Measurements from ENCODE around the gene STK4. TPM values are rescaled to one million over a fixed set of nuclear protein-coding genes. Genes with fewer than 3 reads are reported as not detected.

STK4 gene
- total RNA-seq, 4 donors from 2014 or later = 27.7 to 128 (median 42.9) TPM

DNA sequence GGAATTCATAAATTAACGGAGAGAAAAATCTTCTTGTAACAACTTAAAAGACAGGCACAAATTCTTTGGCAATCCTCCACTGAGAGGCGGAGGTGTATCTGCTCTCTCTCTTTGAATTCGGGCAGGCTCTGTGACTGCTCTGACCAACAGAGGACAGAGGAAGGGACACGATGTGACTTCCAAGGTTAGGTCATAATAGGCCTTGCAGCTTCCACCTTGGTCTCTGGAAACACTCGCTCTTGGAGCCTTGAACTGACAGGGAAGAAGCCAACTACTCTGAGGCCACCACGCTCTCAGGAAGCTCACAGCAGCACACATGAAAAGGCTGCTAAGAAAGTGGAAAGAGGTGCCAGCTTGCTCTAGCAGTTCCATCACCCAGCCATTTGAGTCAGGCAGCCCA is 21.1 kb upstream of the STK4 start:
- Histone ChIP-seq H3K4me3 (no peak overlapping the region), H3K36me3 (peaks cover 0 to 96% (median 0%) of the 10 kb centered on the region in 3 donors), H3K27me3 (no peaks in the 10 kb centered on the region), H3K4me1 (no peaks in the 10 kb centered on the region), H3K9me3 (no peaks in the 10 kb centered on the region), H3K27ac (no peak overlapping the region)
- TF ChIP-seq POLR2A (IDR thresholded peaks at IDR 0.05) (no peak), CTCF (IDR thresholded peaks at IDR 0.05) (no peak)
- no peak for DNase-seq

- no peaks in the 10 kb centered on the region for H3K27me3 ChIP-seq
- no peaks in the 10 kb centered on the region for H3K9me3 ChIP-seq
- no peak for TF ChIP-seq POLR2A (IDR thresholded peaks at IDR 0.05)
- TF ChIP-seq CTCF (IDR thresholded peaks at IDR 0.05) = no peak
- DNase-seq = no peak
- peaks cover 0 to 99% (median 0%) of the 10 kb centered on the region in 3 donors for H3K36me3 ChIP-seq
- no peak overlapping the region for H3K27ac ChIP-seq
- H3K4me1 ChIP-seq = no peaks in the 10 kb centered on the region
- no peak overlapping the region for H3K4me3 ChIP-seq
Measured at GRCh38 chr20:44946271-44946852, 19.9 kb upstream of the STK4 start.

GRCh38 chr20:44948107-44948506 is 18.2 kb upstream of the STK4 start:
- TF ChIP-seq POLR2A (IDR thresholded peaks at IDR 0.05) (no peak), CTCF (IDR thresholded peaks at IDR 0.05) (no peak)
- peaks cover 0 to 91% (median 0%) of the 10 kb centered on the region in 3 donors for H3K36me3 ChIP-seq

GRCh38 chr20:44948513-44948912 is 17.8 kb upstream of the STK4 start:
- TF ChIP-seq CTCF (IDR thresholded peaks at IDR 0.05) (no peak), POLR2A (IDR thresholded peaks at IDR 0.05) (no peak)
- DNase-seq = no peak
- Histone ChIP-seq H3K4me3 (no peak overlapping the region), H3K27ac (no peak overlapping the region), H3K4me1 (no peaks in the 10 kb centered on the region), H3K9me3 (no peaks in the 10 kb centered on the region), H3K27me3 (no peaks in the 10 kb centered on the region), H3K36me3 (peaks cover 0 to 91% (median 0%) of the 10 kb centered on the region in 3 donors)

More at GRCh38 chr20:44948107-44948506, 18.2 kb upstream of the STK4 start:
- H3K27ac ChIP-seq = no peak overlapping the region
- H3K4me3 ChIP-seq = no peak overlapping the region
- no peak for DNase-seq
- H3K4me1 ChIP-seq = no peaks in the 10 kb centered on the region
- no peaks in the 10 kb centered on the region for H3K9me3 ChIP-seq
- H3K27me3 ChIP-seq = no peaks in the 10 kb centered on the region

GRCh38 chr20:44950368-44950767 is 15.9 kb upstream of the STK4 start:
- Histone ChIP-seq H3K4me3 (no peak overlapping the region), H3K4me1 (no peaks in the 10 kb centered on the region), H3K9me3 (no peaks in the 10 kb centered on the region), H3K27me3 (no peaks in the 10 kb centered on the region), H3K36me3 (peaks cover 0 to 91% (median 0%) of the 10 kb centered on the region in 3 donors), H3K27ac (no peak overlapping the region)
- TF ChIP-seq CTCF (IDR thresholded peaks at IDR 0.05) (no peak), POLR2A (IDR thresholded peaks at IDR 0.05) (no peak)
- DNase-seq = no peak

All from Peyer's patch (tissue), 4 donors.